GM21786 (cell line): ENCODE data around the gene MTFR2.
"Not testable (repeated sequence)": the region's sequence is repeated elsewhere in the genome, so short reads cannot be mapped to it uniquely, and the experiment has no call there.

ENCODE experiments used
- ATAC-seq: cut with Tn5 transposase; IDR thresholded peaks from one replicate; pipeline ENCODE4 v1.9.1; 2021; ENCODE audit not compliant: unreplicated experiment

MTFR2 gene

DNA sequence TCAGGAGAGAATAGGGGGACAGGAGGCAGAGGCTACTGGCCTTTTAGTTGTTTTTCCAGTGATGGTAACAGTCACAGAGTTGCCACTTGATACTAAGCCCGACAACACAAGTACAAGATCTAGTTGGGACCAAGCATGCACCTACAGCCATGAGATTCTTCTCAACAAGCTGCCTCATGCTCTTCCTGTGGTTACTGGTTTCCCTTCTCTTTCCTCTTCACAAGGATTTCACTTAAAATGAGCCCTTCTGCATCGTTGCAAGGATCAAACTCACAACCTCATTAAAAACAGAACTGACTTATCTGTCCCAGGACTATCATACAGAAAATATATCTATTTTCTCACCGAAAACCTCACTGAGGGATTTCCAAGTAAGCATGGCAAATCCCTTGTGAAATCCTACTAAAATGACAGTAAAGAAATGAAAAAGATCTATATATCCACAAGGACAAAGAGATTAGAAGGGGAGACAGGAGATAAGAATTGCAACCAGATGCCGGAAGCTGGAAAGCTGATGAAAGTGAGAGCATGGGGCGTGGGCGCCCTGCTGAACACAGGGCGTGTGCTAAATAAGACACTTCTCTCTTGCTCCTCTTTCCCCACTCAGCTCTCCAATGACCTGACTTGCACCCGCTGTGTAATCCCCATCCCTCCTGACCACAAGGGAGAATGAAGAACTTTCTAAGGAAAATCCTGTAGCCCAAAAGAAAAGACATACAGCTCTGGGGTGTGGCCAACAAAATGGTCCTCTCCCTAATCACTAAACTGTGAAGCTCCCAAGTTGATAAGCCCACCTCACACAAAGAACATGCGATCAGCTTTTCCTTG, 13.4 kb downstream of the MTFR2 start:
- no peak for ATAC-seq

DNA sequence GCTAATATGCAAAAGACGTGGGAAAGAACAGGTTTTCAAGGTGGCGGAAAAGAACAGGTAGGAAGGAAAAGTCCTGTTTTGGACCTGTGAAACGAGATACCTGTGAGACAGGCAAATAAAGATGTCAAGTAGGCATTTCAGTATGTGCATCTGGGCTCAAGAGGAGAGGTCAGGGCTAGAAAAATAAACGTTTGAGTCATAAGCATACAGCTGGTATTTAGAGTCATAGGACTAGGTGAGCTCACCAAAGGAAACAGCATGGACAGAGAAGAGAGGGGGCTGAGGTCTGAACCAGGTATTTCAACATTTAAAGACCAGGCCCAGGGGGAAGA, 14.9 kb downstream of the MTFR2 start:
- no peak for ATAC-seq

- no peak for ATAC-seq
These were observed 17.4 kb downstream of the MTFR2 start for GRCh38 chr6:136232701-136233100.

GRCh38 chr6:136230219-136230853, 19.8 kb downstream of the MTFR2 start:
- ATAC-seq = no peak

GRCh38 chr6:136228814-136229213, 21.3 kb downstream of the MTFR2 start:
- no peak for ATAC-seq

DNA sequence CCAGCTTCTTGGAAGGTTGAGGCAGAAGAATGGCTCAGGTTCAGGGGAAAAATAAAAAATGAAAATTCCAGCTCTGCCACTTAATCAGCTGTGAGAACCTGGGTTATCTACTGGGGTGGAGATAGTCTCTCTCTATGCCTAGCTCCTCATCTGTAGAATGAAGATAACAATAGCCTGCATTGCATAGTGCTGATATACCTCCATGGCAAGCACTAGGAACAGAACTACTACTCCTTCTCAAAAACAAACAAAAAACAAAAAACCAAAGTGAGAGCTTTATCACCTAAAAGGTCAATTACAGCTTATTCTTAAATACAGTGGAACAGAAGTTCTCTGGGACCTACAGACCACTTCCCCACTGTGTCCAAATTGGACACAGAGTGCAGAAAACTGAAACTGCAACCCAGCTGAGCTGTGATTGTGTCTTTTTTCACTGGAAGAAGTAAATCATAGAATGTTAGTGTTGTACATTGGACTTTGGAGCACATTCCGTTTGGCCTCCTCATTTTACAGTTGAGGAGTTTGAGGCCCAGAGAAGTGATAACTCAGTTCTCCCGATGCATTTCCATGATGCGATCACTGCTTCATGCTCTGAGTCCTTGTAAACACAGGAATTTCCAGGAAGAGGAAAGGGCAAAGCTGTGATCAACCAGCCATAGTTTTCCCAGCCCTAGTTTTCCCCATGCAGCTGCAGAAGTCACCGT, 23.3 kb downstream of the MTFR2 start:
- no peak for ATAC-seq

DNA sequence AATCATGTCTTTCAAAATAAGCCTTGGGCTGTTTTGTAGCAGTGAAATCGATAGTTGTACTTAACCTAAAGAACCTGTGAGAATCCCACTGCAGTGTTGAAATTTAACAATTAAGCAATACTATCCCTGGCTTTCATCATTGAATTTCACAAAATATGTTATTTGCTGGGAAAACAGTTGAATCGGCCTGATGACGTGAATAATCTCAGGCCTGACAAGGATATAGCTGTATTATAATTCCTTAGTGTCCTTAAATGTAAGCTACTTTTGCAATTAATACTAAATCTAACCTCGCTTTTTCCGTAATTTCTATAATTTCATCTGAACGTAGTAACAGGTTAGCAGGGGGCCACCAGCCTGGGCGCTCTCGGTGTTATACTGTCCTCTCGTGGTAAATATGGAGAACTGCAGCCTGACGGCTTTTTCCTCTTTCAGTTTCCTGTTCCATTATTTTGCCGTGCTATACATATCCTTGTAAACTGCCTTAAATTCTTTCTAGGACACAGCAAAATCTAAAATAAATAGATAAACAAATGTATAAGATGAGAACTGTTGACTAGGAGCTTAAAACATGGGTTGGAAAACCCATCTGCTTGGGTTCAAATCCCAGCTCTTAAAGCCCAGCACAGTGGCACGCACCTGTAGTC, 24.0 kb downstream of the MTFR2 start:
- ATAC-seq = no peak

DNA sequence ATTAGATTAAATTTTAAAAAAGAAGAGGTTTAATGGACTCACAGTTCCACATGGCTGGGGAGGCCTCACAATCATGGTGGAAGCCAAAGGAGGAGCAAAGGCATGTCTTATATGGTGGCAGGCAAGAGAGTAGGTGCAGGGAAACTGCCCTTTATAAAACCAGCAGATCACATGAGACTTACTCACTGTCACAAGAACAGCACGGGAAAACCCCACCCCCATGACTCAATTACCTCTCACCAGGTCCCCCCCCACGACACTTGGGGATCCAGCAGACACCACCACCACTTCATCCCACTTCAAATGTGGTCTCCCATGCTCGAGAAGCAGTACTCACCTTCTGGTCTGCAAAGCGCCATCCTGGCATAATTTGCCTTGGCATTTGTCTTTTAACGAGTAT, 24.6 kb downstream of the MTFR2 start:
- no peak for ATAC-seq

- ATAC-seq = not testable (repeated sequence)
These were observed 25.1 kb downstream of the MTFR2 start for GRCh38 chr6:136224974-136225373.

- ATAC-seq = no peak
These were observed 33.4 kb downstream of the MTFR2 start for GRCh38 chr6:136216503-136217401.

DNA sequence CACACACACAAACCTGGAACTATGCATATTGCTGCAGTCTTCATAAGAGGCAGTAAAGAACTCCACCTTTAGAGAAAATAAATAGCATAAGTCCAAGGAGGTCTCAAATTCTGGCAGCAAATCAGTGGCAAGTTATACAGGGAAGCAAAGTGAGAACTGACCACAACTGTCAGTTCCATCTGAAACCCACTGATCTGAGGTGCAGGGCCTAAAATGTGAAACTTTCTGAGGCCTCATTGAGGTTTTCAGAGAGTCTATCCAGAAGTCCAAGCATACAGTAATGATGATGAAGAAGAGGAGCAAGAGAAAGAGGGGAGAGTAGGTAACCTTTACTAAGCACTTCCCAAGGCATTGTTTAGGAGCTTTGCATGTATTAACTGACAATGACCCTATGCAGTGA, 36.3 kb downstream of the MTFR2 start:
- ATAC-seq = no peak

- no peak for ATAC-seq
These were observed 37.0 kb downstream of the MTFR2 start for GRCh38 chr6:136213012-136213539.

DNA sequence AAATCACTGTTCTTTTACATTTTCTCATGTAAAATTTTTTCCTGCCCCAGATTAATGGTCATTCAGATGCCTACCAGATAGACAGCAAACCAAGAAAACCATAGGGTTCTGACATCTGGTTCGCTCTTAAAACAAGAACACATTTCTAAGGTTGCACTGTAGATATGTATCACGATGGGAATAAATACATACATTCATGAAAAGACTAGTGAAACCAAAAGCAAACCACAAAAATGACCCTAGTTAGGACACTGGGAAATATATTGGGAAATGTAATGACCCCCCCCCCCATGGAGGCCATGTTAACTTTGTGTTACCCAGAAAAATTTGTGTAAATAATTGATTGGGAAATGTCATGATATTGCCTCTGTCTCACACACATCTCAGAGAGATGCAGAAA, 37.5 kb downstream of the MTFR2 start:
- no peak for ATAC-seq

GRCh38 chr6:136210398-136211165, 39.5 kb downstream of the MTFR2 start:
- ATAC-seq = no peak

DNA sequence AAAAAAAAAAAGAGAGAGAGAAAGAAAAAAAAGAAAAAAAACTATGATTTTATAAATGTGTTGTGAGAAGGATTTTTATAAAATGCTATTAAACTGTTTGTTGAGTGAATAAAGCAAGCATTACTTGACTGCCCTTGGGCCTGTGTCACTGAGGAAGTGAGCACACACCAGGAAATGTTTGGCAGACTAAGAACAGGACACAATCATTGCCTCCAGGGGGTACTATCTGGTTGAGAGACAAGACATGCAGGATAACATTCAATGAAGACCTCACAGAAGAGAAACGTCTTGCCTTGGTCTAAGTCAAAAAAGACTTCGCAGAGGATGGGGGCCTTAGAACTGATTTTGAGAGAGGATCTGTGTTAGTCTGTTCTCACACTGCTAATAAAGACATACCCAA, 40.6 kb downstream of the MTFR2 start:
- ATAC-seq = no peak

- ATAC-seq = no peak
These were observed 41.3 kb downstream of the MTFR2 start for GRCh38 chr6:136208783-136209182.

GRCh38 chr6:136201732-136202131, 48.4 kb downstream of the MTFR2 start:
- no peak for ATAC-seq

GRCh38 chr6:136192902-136193301, 57.2 kb downstream of the MTFR2 start:
- no peak for ATAC-seq

GRCh38 chr6:136191606-136192312, 58.4 kb downstream of the MTFR2 start:
- ATAC-seq = no peak
